GM23338 (cell line): ENCODE data around the gene DHRS2. TPM values are rescaled to one million over a fixed set of nuclear protein-coding genes. Genes with fewer than 3 reads are reported as not detected.
A peak's percentile ranks its signal among the peaks of the same experiment; 100 is the strongest.

Experiments used
- ATAC-seq: fragments of 200-7000 bp; cut with Tn5 transposase; 3 replicates; pipeline ENCODE4 v1.9.1; 2020
- DNase-seq: peaks from one replicate; pipeline ENCODE4 v3.0.0-alpha.2; 2015; ENCODE audit warnings: low spot score
- H2AFZ ChIP-seq: fragments of 200-600 bp; sonication (generic); 2 replicates; pipeline ENCODE4 v1.8.0; 2016; ENCODE audit warnings: antibody characterized with exemption, mild to moderate bottlenecking, moderate library complexity
- H3F3A ChIP-seq: fragments of 200-600 bp; sonication (generic); replicated peaks from 2 replicates; pipeline ENCODE4 v1.8.0; 2017; ENCODE audit warnings: antibody characterized with exemption, mixed run types, low read depth
- H3K27ac ChIP-seq: fragments of 200-600 bp; sonication (generic); 2 replicates; pipeline ENCODE4 v1.6.1; 2016; ENCODE audit warnings: low read depth
- H3K27me3 ChIP-seq: fragments of 200-600 bp; sonication (generic); 2 replicates; pipeline ENCODE4 v1.8.0; 2016; ENCODE audit warnings: mild to moderate bottlenecking, mixed run types, moderate library complexity; ENCODE audit not compliant: insufficient read depth
- H3K36me3 ChIP-seq: fragments of 200-600 bp; sonication (generic); 2 replicates; pipeline ENCODE4 v1.8.0; 2016; ENCODE audit warnings: mild to moderate bottlenecking; ENCODE audit not compliant: insufficient read depth
- H3K4me1 ChIP-seq: fragments of 200-600 bp; sonication (generic); 2 replicates; pipeline ENCODE4 v1.8.0; 2016; ENCODE audit warnings: mild to moderate bottlenecking, moderate library complexity; ENCODE audit not compliant: insufficient read depth
- H3K4me2 ChIP-seq: fragments of 200-600 bp; sonication (generic); 2 replicates; pipeline ENCODE4 v1.7.1; 2017; ENCODE audit warnings: mixed run types
- H3K4me3 ChIP-seq: fragments of 200-600 bp; sonication (generic); 2 replicates; pipeline ENCODE4 v1.6.1; 2016; ENCODE audit warnings: mixed run types
- H3K79me2 ChIP-seq: fragments of 200-600 bp; sonication (generic); replicated peaks from 2 replicates; pipeline ENCODE4 v1.8.0; 2017; ENCODE audit warnings: mild to moderate bottlenecking; ENCODE audit not compliant: insufficient read depth
- H3K9me2 ChIP-seq: fragments of 200-600 bp; sonication (generic); 2 replicates; pipeline ENCODE4 v1.8.0; 2017; ENCODE audit not compliant: insufficient read depth
- H4K20me1 ChIP-seq: fragments of 200-600 bp; sonication (generic); replicated peaks from 2 replicates; pipeline ENCODE4 v1.8.0; 2017; ENCODE audit warnings: mild to moderate bottlenecking; ENCODE audit not compliant: insufficient read depth
- H3K27ac Mint-ChIP-seq: 2 replicates; pipeline ENCODE4 v1.8.0; 2020; ENCODE audit warnings: inconsistent platforms, mild to moderate bottlenecking, moderate library complexity, mixed read lengths
- H3K27me3 Mint-ChIP-seq: 3 replicates; pipeline ENCODE4 v1.8.0; 2022; ENCODE audit warnings: low read depth, mild to moderate bottlenecking, moderate library complexity, mixed read lengths, inconsistent platforms; ENCODE audit not compliant: insufficient read depth, poor library complexity
- H3K36me3 Mint-ChIP-seq: 3 replicates; pipeline ENCODE4 v1.8.0; 2021; ENCODE audit warnings: low read depth, mild to moderate bottlenecking, inconsistent platforms, moderate library complexity, mixed read lengths
- H3K4me1 Mint-ChIP-seq: 3 replicates; pipeline ENCODE4 v1.8.0; 2020; ENCODE audit warnings: mild to moderate bottlenecking, inconsistent platforms, mixed read lengths
- H3K4me3 Mint-ChIP-seq: 3 replicates; pipeline ENCODE4 v1.8.0; 2021; ENCODE audit warnings: moderate library complexity, mild to moderate bottlenecking, inconsistent platforms, mixed read lengths
- H3K9me3 Mint-ChIP-seq: 3 replicates; pipeline ENCODE4 v1.8.0; 2020; ENCODE audit warnings: moderate library complexity, mild to moderate bottlenecking, inconsistent platforms, mixed read lengths
- CREB1 ChIP-seq: fragments of 250-450 bp; sonication (Bioruptor Pico); IDR thresholded peaks from 2 replicates; pipeline ENCODE4 v1.5.0; 2020; ENCODE audit warnings: low read depth, mild to moderate bottlenecking, moderate library complexity
- CTCF ChIP-seq, 2 experiments: fragments of 200-600 bp in 1 of 2; sonication (generic) in 1 of 2; conservative IDR thresholded peaks; 2 replicates each; pipeline versions ENCODE4 v1.5.1 to v1.6.1; 2016 to 2017; ENCODE audit warnings: antibody characterized with exemption in 2 of 2, low read depth in 2 of 2, mild to moderate bottlenecking in 2 of 2, moderate library complexity in 1 of 2
- EZH2 ChIP-seq: fragments of 200-600 bp; sonication (generic); IDR thresholded peaks from one replicate; pipeline ENCODE4 v1.8.0; 2017; ENCODE audit warnings: antibody characterized with exemption, mild to moderate bottlenecking, low read depth; ENCODE audit not compliant: unreplicated experiment
- JUNB ChIP-seq: IDR thresholded peaks from one replicate; pipeline ENCODE4 v1.6.1; 2016; ENCODE audit warnings: antibody characterized with exemption; ENCODE audit not compliant: unreplicated experiment
- NANOG ChIP-seq: IDR thresholded peaks from 2 replicates; pipeline ENCODE4 v1.6.1; 2016; ENCODE audit warnings: antibody characterized with exemption, borderline replicate concordance
- POLR2AphosphoS5 ChIP-seq: IDR thresholded peaks from 2 replicates; pipeline ENCODE4 v1.6.1; 2016; ENCODE audit warnings: antibody characterized with exemption, low read depth
- REST ChIP-seq: IDR thresholded peaks from one replicate; pipeline ENCODE4 v1.6.1; 2018; ENCODE audit warnings: antibody characterized with exemption; ENCODE audit not compliant: unreplicated experiment
- STAT1 ChIP-seq: IDR thresholded peaks from one replicate; pipeline ENCODE4 v1.6.1; 2016; ENCODE audit warnings: antibody characterized with exemption; ENCODE audit not compliant: unreplicated experiment
- ZNF331 ChIP-seq: fragments of 250-450 bp; sonication (Bioruptor Pico); IDR thresholded peaks from 2 replicates; pipeline ENCODE4 v1.5.0; 2020; ENCODE audit warnings: low read depth, mild to moderate bottlenecking, moderate library complexity
- ZNF462 ChIP-seq: fragments of 250-450 bp; sonication (Bioruptor Pico); IDR thresholded peaks from 2 replicates; pipeline ENCODE4 v1.5.0; 2020; ENCODE audit warnings: mild to moderate bottlenecking, moderate library complexity
- polyA plus RNA-seq: library from polyadenylated mRNA; unstranded; fragments of >200 nt; fragmentation: Nextera tagmentation; extraction: Ambion mirVana; gene quantifications from 2 replicates; pipeline ENCODE4 v1.2.1, GENCODE V29; 2016
- total RNA-seq: library from RNA; depleted of rRNA; stranded (reverse); fragments of >200 nt; shearing (Covaris generic); gene quantifications from 2 replicates; pipeline ENCODE4 v1.2.3, GENCODE V29; 2014

The DHRS2 gene
- total and polyA plus RNA-seq, 2 experiments from 2014 or later: 0.42 to 0.48 TPM

DNA sequence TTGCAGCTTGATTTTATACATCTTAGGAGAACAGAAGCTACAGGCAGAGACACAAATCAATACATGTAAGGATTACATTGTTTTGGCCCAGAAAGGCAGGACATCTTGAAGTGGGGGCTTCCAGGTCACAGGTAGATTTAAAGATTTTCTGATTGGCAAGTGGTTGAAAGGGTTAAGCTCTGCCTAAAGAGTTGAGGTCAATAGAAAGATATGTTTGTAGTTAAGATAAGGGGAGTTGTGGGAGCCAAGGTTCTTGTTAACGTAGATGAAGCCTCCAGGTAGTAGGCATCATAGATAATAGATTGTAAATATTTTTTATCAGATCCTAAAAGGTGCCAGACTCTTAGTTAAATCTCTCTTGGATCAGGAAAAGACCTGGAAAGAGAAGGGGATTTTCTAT, 5.5 kb upstream of the DHRS2 start (continued):
- TF ChIP-seq STAT1: no peak
- TF ChIP-seq REST: no peak
- TF ChIP-seq ZNF331 (CRISPR knock-in tag): no peak
- TF ChIP-seq EZH2: no peak

DNA sequence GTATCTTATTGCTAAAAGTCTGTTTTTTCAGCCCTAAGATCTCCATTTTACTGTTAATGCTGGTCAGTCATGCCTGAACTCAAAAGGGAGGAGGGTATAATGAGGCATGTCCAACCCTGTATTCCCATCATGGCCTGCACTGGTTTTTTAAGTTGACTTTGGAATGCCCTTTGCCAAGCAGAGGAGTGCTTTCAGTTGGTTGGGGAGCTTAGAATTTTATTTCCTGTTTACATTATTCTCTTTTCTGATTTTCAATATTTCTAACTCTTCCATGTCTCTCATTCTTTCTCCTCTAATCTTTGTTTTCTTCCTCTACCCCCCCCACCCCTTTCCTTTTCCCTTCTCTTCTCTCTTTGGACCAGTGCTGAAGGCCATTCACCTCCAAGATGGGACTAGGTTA, 4.9 kb upstream of the DHRS2 start:
- Histone ChIP-seq H2AFZ (peak overlapping the region; percentile 93), H3K79me2 (no peaks in the 10 kb centered on the region), H3K36me3 (no peaks in the 10 kb centered on the region), H3K27ac (no peak overlapping the region; the same call in 1 of the 2 replicates), H3K4me3 (no peak overlapping the region), H3K4me2 (no peak overlapping the region), H3F3A (no peaks in the 10 kb centered on the region), H3K4me1 (no peaks in the 10 kb centered on the region; the same call in 1 of the 2 replicates), H4K20me1 (no peaks in the 10 kb centered on the region), H3K9me2 (no peaks in the 10 kb centered on the region), H3K27me3 (no peaks in the 10 kb centered on the region)
- 0 out of 3 replicates have a peak, but pooled peaks cover 2% of the 10 kb centered on the region for H3K36me3 Mint-ChIP-seq
- H3K4me3 Mint-ChIP-seq: no peak overlapping the region
- no peak for DNase-seq
- no peak for ATAC-seq
- peaks cover 14% of the 10 kb centered on the region for H3K4me1 Mint-ChIP-seq
- peak overlapping the region; percentile 51; the same call in 1 of the 2 replicates for H3K27ac Mint-ChIP-seq
- peaks cover 12% of the 10 kb centered on the region for H3K27me3 Mint-ChIP-seq
- peaks cover 13% of the 10 kb centered on the region for H3K9me3 Mint-ChIP-seq
- TF ChIP-seq NANOG (no peak), POLR2AphosphoS5 (no peak), CREB1 (CRISPR knock-in tag) (no peak), ZNF462 (CRISPR knock-in tag) (no peak), REST (no peak), STAT1 (no peak), JUNB (no peak), CTCF (conservative IDR thresholded peaks at IDR 0.05; ENCODE audit: low read depth in 2 of 2) (no peak), EZH2 (no peak)
